Vagina (tissue), 2 donors: Measurements from ENCODE around the gene MRPL41. TPM values are rescaled to one million over a fixed set of nuclear protein-coding genes. Genes with fewer than 3 reads are reported as not detected.

Experiments used
- DNase-seq, 2 donors: peaks; one replicate each; pipeline ENCODE4 v3.0.0-alpha.2; 2017; ENCODE audit errors: extremely low spot score in 2 of 2
- H3K27ac ChIP-seq: fragments of 200-600 bp; sonication (generic); one replicate; pipeline ENCODE4 v1.5.1; 2019
- H3K27me3 ChIP-seq: fragments of 200-600 bp; sonication (generic); one replicate; pipeline ENCODE4 v1.5.1; 2019
- H3K36me3 ChIP-seq, 2 donors: fragments of 200-600 bp; sonication (generic); one replicate each; pipeline ENCODE4 v1.5.1; 2017 to 2019
- H3K4me1 ChIP-seq: fragments of 200-600 bp; sonication (generic); one replicate; pipeline ENCODE4 v1.5.1; 2019
- H3K4me3 ChIP-seq, 2 donors: fragments of 200-600 bp; sonication (generic); 1 replicate in 1 of 2; 2 replicates in 1 of 2; pipeline ENCODE4 v1.5.1; 2016 to 2019
- H3K9me3 ChIP-seq: fragments of 200-600 bp; sonication (generic); one replicate; pipeline ENCODE4 v1.5.1; 2019
- POLR2A ChIP-seq, 2 donors: fragments of 450-650 bp; IDR thresholded peaks; one replicate each; pipeline ENCODE4 v1.6.1; 2017; ENCODE audit warnings: antibody characterized with exemption in 2 of 2, mild to moderate bottlenecking in 2 of 2, moderate library complexity in 2 of 2
- POLR2AphosphoS5 ChIP-seq, 2 donors: sonication (generic); formaldehyde crosslinking; IDR thresholded peaks; one replicate each; pipeline ENCODE4 v1.9.0; 2017; ENCODE audit warnings: antibody characterized with exemption in 2 of 2, mild to moderate bottlenecking in 2 of 2, low read depth in 1 of 2; ENCODE audit not compliant: insufficient read depth in 1 of 2
- intact Hi-C: fragments of 100-400 bp; cut with DNase I; formaldehyde crosslinking; loops from one replicate; pipeline ENCODE4 v1.15.1; 2023
- total RNA-seq: library from RNA; depleted of rRNA; stranded (reverse); fragments of >200 nt; gene quantifications from one replicate; pipeline ENCODE4 v1.2.3, GENCODE V29; 2016
- TF ChIP-seq, protein P1 (sequence below), 3 experiments: fragments of 450-650 bp in 2 of 3; fragments of 200-600 bp in 1 of 3; sonication (generic) in 1 of 3; IDR thresholded peaks; one replicate each; pipeline ENCODE4 v1.5.1; 2017 to 2019; ENCODE audit warnings: antibody characterized with exemption in 3 of 3, mild to moderate bottlenecking in 2 of 3, moderate library complexity in 2 of 3

The MRPL41 gene
- total RNA-seq: 83.7 TPM

DNA sequence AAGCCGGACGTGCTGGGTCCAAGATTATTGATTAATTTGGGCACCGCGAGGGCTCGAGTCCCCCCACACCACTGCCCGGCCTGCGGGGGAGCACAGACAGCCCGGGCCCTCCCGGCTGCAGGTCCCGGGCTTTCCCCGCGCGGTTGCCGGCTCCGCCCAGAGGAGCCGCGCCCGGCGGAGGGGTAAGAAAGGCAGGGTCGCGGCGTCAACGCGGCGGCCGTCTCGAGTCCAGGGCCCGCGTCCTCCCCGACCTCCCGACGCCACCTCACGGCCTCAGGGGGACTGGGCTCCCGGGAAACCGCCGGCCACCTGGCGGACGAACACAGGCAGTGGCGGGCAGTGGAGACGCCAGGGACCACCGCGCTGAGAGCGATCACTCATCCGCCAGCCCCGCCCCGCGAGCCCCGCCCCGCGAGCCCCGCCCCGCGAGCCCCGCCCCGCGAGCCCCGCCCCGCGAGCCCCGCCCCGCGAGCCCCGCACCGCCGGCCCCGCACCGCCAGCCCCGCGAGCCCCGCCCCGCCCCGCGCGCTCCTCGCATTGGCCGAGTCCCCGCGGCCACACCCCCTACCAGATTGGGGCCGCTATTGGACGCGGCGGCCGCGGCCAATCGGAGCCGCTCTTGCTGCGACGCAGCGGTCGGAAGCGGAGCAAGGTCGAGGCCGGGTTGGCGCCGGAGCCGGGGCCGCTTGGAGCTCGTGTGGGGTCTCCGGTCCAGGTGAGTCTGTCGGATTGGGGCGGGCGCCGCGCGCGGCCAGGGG lies at the start of gene MRPL41:
Gene MRPL41 (plus strand): TSS at position 616 of the 758 bp plus-strand sequence. CDS start 203 bp downstream, outside the sequence.
- no peak for DNase-seq
- Histone ChIP-seq H3K27me3 (no peaks in the 10 kb centered on the region), H3K4me1 (peaks cover 20% of the 10 kb centered on the region), H3K9me3 (no peaks in the 10 kb centered on the region), H3K27ac (peak within 1 kb of the TSS; percentile 93), H3K36me3 (peaks cover 0 to 18% of the 10 kb centered on the region in 2 donors), H3K4me3 (peak within 1 kb of the TSS; percentile 85 to 90)
- TF ChIP-seq POLR2A (IDR thresholded peaks at IDR 0.05) (peak in 1 of 2 donors; percentile 40), POLR2AphosphoS5 (IDR thresholded peaks at IDR 0.05; ENCODE audit: insufficient read depth in 1 of 2, low read depth in 1 of 2) (peak in 1 of 2 donors; percentile 66)
- TF ChIP-seq, protein P1, sequence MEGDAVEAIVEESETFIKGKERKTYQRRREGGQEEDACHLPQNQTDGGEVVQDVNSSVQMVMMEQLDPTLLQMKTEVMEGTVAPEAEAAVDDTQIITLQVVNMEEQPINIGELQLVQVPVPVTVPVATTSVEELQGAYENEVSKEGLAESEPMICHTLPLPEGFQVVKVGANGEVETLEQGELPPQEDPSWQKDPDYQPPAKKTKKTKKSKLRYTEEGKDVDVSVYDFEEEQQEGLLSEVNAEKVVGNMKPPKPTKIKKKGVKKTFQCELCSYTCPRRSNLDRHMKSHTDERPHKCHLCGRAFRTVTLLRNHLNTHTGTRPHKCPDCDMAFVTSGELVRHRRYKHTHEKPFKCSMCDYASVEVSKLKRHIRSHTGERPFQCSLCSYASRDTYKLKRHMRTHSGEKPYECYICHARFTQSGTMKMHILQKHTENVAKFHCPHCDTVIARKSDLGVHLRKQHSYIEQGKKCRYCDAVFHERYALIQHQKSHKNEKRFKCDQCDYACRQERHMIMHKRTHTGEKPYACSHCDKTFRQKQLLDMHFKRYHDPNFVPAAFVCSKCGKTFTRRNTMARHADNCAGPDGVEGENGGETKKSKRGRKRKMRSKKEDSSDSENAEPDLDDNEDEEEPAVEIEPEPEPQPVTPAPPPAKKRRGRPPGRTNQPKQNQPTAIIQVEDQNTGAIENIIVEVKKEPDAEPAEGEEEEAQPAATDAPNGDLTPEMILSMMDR (IDR thresholded peaks at IDR 0.05): peak in 2 of 3 experiments; percentile 15 to 34
- intact Hi-C loops: no loop called here

DNA sequence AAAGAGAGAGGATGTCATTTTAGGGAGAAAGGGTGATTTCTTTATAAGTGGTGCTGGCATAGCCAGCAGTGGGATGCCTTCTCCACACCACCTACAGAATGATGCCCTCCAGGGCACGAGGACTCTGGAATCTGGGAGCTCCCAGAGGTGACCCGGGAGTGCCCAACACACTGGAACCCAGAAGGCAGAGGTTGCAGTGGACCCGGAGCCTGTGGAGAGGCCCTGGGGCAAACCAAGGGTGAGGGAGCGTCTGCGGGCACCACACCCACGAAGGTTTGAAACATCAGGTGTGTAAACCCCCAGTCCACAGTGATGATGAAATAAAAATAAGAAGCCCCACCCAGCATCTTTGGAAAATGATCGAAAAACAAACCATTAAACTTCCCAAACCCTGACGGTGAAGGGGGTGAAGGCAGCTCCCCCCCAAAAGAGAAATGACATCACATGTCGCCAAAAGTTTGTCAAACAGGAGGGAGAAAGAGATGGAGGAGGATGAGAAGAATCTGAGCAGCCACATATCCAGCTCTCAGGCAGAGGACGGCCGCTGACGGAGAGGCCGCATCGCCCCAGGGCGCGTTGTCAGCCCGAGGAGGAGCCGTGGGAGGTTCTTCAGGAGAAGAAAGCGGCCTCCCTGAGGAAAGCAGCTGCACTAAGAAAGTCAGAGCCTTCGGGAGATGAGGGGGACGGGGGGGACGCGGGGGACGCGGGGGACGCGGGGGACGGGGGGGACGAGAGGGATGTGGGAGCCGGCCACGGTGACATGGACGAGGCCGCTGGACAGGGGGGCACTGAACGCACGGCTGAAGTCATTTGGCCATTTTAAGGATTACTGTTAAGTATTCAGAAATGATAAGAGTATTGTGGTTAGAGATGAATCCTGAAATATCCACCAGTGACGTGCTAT lies 49.4 kb upstream of the MRPL41 start:
- Histone ChIP-seq H3K36me3 (peaks cover 0 to 4% of the 10 kb centered on the region in 2 donors), H3K4me3 (no peak overlapping the region), H3K27ac (no peak overlapping the region), H3K27me3 (no peaks in the 10 kb centered on the region), H3K4me1 (no peaks in the 10 kb centered on the region), H3K9me3 (no peaks in the 10 kb centered on the region)
- intact Hi-C loops: no loop called here
- TF ChIP-seq, protein P1 (IDR thresholded peaks at IDR 0.05): no peak
- TF ChIP-seq POLR2AphosphoS5 (IDR thresholded peaks at IDR 0.05; ENCODE audit: insufficient read depth in 1 of 2, low read depth in 1 of 2) (no peak), POLR2A (IDR thresholded peaks at IDR 0.05) (no peak)
- no peak for DNase-seq

DNA sequence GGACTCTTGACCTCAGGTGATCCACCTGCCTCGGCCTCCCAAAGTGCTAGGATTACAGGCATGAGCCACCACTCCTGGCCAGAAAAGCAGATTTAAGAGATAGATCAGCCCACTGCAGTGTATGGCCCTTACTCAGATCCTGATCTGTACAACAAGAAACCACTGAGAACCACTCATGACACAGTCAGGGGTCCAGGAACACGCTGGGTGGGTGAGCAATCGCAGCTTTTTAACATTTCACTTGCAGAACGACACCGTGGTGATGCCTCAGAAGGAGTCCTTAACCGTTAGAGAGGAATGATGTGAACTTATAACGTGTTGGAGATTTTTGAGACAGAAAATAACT lies 47.3 kb upstream of the MRPL41 start:
- Histone ChIP-seq H3K27me3 (no peaks in the 10 kb centered on the region), H3K27ac (no peak overlapping the region), H3K4me3 (no peak overlapping the region), H3K9me3 (no peaks in the 10 kb centered on the region), H3K4me1 (no peaks in the 10 kb centered on the region), H3K36me3 (peaks cover 0 to 4% of the 10 kb centered on the region in 2 donors)
- intact Hi-C loops: no loop called here
- TF ChIP-seq POLR2AphosphoS5 (IDR thresholded peaks at IDR 0.05; ENCODE audit: insufficient read depth in 1 of 2, low read depth in 1 of 2) (no peak), POLR2A (IDR thresholded peaks at IDR 0.05) (no peak)
- TF ChIP-seq, protein P1 (IDR thresholded peaks at IDR 0.05): no peak
- no peak for DNase-seq

DNA sequence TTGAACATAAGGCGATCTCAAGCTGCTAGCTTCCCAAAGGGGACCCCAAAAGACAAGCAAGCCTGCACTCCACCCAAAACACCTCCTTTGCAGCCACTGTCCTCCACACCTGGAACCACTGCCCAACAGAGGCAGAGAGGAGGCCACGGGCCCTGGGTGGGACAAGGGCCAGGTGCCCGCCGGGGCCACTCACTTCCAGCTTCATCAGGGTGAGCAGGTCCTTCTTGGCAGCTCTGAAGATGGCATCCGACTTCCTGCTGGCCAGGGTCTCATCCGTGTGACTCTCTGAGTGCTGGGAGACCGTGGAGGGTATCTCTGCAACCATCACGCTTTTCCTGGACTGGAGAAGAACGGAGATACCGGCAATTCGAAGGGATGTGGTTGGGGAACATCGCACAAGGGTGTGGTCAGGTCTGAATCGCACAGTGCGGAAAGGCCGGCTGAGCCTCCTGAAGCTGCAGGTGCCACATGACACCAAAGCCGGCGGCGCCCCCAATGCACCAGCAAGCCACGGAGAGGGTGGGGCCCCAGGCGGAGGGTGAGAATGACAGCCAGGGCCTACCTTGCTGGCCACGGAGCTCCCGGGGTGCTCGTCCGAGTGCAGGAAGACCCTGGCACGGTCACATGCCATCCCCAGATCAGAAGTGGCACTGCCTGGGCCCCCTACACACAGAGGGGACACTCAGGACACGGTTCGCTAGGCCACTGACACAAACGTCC lies 46.1 kb upstream of the MRPL41 start:
- Histone ChIP-seq H3K36me3 (peaks cover 0 to 4% of the 10 kb centered on the region in 2 donors), H3K27ac (no peak overlapping the region), H3K27me3 (no peaks in the 10 kb centered on the region), H3K4me3 (no peak overlapping the region), H3K9me3 (no peaks in the 10 kb centered on the region), H3K4me1 (no peaks in the 10 kb centered on the region)
- no peak for DNase-seq
- intact Hi-C loops: no loop called here
- TF ChIP-seq, protein P1 (IDR thresholded peaks at IDR 0.05): no peak
- TF ChIP-seq POLR2AphosphoS5 (IDR thresholded peaks at IDR 0.05; ENCODE audit: insufficient read depth in 1 of 2, low read depth in 1 of 2) (no peak), POLR2A (IDR thresholded peaks at IDR 0.05) (no peak)
